NB4 (cell line): ENCODE data around the gene ADCY5.

ENCODE experiments used
- CTCF ChIP-seq: IDR thresholded peaks from one replicate; pipeline ENCODE4 v1.5.1; 2012; ENCODE audit warnings: low read depth, low read length
- MYC ChIP-seq: IDR thresholded peaks from 2 replicates; pipeline ENCODE4 v1.6.1; 2011; ENCODE audit warnings: low read depth, low read length
- POLR2A ChIP-seq: IDR thresholded peaks from 2 replicates; pipeline ENCODE4 v1.6.1; 2011; ENCODE audit warnings: mild to moderate bottlenecking; ENCODE audit not compliant: insufficient read length; ENCODE audit errors: extremely low read depth

GRCh38 chr3:123320221-123320620 lies 128.7 kb downstream of the ADCY5 start:
- TF ChIP-seq CTCF (no peak), POLR2A (no peak), MYC (no peak)
